ENCODE results near the gene FGFR3.

DNA sequence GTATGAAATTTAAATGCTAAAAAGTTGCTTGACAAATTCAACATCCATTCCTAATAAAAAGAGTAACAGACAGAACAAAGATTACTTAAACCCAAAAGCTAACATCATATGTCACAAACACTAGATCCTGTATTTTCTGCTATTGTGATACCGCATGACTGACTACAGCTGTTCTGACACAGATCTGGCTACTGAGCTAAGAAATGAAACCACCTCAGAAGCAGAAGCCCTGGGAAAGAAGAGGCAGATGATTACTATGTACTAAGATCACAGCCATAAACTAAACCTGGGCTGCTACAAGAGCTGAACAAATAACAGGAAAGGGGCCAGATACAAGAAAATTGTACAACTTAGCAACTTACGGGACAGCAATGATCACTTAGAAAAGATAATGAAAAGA lies 53.5 kb downstream of the FGFR3 start:
- TF ChIP-seq, protein P1, sequence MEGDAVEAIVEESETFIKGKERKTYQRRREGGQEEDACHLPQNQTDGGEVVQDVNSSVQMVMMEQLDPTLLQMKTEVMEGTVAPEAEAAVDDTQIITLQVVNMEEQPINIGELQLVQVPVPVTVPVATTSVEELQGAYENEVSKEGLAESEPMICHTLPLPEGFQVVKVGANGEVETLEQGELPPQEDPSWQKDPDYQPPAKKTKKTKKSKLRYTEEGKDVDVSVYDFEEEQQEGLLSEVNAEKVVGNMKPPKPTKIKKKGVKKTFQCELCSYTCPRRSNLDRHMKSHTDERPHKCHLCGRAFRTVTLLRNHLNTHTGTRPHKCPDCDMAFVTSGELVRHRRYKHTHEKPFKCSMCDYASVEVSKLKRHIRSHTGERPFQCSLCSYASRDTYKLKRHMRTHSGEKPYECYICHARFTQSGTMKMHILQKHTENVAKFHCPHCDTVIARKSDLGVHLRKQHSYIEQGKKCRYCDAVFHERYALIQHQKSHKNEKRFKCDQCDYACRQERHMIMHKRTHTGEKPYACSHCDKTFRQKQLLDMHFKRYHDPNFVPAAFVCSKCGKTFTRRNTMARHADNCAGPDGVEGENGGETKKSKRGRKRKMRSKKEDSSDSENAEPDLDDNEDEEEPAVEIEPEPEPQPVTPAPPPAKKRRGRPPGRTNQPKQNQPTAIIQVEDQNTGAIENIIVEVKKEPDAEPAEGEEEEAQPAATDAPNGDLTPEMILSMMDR (IDR thresholded peaks at IDR 0.05; ENCODE audit: low read depth, low read length), result no peak
- no peak for TF ChIP-seq EZH2phosphoT487 (IDR thresholded peaks at IDR 0.05; ENCODE audit: low read depth)
